Measurements from ENCODE around the gene TCAP.
"Not testable (repeated sequence)": the region's sequence is repeated elsewhere in the genome, so short reads cannot be mapped to it uniquely, and the experiment has no call there.

The TCAP gene

DNA sequence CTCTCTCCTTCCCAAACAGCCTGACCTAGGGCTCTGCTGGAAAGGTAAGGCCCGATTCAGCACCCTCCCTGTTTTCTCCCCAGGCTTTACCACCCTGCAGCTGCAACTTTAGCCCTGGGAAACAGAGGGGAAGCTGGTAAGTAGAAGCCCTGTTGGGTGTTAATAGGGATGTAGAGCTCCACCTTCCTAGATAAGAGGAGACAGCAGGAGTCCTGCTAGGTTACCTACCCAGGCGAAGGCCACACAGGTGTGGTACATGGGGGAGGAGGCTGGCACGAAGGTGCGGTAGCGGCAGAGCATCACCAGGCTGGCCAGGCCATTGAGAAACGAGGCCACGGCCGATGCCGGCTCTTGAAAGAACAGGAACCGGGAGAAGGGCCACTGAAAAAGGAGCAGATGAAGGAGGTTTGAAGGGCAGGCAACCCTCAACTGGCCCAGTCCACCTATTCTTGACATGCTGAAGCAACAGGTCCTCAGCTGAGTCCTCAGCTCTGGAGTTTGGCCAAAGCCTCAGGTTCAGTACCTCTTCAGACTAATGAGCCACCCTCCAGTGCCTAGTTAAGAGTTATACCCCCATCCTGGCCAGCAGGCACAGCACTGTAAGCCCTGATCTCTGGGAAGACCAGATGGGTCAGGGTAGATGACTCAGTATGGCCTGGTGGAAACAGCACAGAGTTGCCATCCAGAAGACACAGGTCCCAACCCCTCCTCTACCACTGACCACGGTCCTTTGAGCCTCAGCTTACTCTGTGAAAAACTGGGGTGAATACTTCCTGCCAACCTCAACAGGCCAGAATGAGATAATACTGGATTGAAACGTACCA is 19.4 kb downstream of the TCAP start:
- no peak for DNase-seq

DNA sequence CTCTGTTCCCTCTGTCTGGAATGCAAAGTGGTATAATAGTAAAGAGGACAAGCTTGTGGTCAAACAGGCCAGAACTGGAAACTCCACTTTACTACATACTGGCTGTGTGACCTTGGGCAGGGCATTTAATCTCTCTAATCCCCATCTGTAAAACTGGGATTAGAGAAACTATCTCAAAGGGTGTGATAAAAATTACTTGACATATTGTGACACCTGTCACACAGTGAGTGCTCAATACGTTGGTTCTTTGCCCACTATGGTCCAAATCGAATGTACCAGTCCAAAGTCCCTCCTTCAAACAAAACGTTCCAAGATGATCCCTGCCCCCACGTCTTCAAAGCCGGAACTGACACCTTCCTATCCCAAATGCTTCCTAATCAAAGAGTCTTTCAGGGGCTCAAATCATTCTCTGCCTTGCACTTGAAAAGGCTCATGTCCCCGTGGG is 22.0 kb downstream of the TCAP start:
- DNase-seq = no peak

DNA sequence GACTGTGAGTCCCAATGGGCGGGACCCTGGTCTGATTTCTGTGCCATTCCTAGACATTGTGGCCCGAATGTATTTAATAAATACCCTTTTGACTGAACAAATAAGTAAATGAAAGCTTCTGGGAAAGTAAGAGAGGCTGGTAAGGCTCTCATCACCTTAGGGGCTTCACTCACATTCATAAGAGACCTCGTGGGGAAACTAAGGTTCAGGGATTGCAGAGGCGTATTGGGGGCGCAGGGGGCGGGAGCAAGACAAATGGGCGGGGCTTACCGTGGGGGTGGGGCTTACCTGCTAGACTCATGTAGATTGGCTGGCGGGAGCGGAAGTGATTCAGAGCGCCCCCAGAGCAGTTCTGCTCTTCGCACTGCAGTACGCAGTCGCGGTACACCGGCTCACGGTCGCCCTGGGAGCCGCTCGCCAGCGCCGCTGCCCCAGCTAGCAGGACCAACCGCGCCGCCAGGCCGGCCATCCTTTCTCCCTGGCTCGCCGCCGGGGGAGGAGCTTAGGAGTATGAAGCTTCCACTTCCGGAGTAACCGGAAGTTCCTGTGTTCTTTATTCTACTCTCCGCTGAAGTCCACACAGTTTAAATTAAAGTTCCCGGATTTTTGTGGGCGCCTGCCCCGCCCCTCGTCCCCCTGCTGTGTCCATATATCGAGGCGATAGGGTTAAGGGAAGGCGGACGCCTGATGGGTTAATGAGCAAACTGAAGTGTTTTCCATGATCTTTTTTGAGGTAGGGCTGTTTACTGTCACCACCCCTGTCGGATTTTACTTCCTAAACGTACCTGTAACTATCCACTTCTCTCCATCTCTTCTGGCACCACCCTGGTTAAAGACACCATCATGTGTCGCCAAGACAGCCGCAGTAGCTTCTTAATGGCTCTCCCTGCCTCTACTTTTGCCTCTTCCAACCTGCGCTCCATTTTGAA is 22.7 kb downstream of the TCAP start, which contains the start of gene PGAP3:
TSS of gene PGAP3 (minus strand) at position 512 of the 929 bp plus-strand sequence. CDS start at position 469, 43 bp downstream.
- peak; percentile 70 for DNase-seq

DNA sequence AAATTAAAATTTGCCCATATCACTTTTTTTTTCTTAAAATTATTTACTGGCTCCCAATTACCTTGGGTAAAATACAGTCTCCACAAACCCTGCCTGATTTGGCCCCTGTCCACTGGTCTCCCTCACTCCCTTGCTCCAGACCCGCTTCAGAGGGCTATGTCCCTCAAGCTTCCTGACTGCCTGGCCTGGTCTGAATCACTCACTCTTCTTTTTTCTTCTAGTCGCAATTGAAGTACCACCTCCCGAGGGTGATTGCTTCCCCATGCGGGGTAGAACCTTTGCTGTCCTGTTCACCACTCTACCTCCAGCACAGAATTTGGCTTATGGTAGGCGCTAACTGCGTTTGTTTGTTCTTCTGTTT is 23.3 kb downstream of the TCAP start:
- no peak for DNase-seq

DNA sequence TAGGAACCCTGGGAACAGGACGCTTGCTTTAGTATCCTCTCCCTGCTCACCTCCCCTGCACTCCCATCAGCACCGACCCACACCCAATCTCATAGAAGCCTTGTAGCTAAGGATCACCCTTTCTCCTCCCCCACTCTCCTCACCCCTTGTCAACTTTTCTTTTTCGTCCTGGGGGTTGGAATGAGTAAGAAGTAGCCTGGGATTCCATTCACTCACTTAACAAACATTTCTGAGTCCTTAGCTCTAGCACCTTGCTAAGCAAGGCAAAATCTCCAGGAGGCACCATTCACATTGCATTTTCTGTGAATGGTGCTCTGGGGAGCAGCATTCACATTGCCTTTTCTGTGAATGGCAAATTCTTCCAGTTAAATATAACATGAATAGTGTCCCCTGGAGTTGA is 23.8 kb downstream of the TCAP start:
- DNase-seq = no peak

DNA sequence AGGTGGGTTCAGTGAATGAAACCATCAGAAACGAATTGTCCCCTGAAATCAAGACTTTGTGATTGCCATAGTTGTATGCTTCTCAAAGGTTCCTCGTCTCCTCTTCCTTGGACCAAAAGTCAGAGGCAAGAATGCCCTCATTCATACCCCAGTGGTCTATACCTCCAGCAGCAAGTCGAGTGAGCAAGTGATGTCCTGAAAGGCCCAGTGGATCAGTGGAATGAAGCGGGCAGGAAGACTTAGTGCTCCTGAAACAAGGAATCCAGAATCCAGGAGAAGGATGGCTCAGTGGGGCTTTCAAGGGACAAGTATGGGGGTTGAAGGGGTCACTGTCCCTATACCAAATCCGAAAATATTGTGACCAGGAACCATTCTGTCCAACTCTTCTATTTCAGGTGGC is 29.4 kb downstream of the TCAP start:
- no peak for DNase-seq

DNA sequence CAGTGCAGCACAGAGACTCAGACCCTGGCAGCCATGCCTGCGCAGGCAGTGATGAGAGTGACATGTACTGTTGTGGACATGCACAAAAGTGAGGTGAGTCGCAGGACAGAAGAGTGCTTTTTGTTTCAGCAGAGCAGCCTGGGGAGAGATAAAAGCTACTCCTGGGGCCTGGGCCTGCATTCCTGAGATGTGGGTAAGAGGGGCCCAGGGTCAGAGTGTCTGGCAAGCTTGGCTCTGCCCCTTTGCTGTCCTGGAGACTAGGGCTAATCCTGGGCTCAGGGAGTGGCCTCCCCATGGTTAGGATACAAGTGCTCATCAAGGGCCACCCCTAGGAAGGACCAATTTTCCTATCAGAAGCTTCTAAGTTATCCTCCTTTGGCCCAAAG is 29.9 kb downstream of the TCAP start:
- no peak for DNase-seq

DNA sequence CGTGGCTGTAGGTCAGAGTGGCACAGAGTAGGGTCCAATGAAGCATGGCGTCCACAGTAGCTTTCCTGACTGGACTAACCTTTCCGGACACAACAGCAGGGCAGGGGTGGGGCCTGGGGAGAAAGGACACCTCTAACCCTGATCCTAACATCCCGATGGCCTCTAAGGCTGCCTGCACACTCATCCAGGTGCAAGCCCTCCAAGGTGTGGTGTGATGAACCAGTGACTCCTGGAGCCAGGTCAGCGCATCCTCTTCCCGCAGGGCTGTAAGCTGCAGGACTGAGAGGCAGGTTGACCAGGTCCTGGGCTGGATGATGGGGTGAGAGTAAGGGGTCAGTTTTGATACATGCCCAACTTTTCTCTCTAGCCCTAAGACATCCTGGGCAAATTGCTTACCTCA is 31.6 kb downstream of the TCAP start:
- no peak for DNase-seq

DNA sequence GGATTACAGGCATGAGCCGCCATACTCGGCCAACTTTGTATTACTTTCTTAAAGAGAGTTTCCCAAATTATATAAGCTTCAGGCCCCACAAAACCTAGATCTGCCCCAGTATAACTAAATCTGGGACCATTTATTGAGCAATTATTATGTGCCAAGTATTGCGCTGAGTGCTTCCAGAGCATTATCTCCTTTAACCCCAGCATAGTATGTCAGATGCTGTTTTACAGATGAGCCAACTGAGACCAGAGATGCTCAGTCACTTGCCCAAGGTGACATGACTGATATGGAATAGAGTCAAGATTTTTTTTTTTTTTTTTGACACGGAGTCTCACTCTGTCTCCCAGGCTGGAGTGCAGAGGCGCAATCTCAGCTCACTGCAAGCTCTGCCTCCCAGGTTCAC is 32.8 kb downstream of the TCAP start:
- no peak for DNase-seq

DNA sequence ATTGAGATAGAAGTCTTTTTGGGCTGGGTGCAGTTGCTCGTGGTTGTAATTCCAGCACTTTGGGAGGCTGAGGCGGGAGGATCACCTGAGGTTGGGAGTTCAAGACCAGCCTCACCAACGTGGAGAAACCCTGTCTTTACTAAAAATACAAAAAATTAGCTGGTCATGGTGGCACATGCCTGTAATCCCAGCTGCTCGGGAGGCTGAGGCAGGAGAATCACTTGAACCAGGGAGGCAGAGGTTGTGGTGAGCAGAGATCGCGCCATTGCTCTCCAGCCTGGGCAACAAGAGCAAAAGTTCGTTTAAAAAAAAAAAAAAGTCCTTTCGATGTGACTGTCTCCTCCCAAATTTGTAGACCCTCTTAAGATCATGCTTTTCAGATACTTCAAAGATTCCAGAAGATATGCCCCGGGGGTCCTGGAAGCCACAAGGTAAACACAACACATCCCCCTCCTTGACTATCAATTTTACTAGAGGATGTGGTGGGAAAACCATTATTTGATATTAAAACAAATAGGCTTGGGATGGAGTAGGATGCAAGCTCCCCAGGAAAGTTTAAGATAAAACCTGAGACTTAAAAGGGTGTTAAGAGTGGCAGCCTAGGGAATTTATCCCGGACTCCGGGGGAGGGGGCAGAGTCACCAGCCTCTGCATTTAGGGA is 34.1 kb downstream of the TCAP start:
- not testable (repeated sequence) for DNase-seq

DNA sequence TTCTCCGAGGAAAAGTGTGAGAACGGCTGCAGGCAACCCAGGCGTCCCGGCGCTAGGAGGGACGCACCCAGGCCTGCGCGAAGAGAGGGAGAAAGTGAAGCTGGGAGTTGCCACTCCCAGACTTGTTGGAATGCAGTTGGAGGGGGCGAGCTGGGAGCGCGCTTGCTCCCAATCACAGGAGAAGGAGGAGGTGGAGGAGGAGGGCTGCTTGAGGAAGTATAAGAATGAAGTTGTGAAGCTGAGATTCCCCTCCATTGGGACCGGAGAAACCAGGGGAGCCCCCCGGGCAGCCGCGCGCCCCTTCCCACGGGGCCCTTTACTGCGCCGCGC is 34.6 kb downstream of the TCAP start, which contains the start of gene ERBB2:
TSS of gene ERBB2 (plus strand) at position 247 of the 330 bp plus-strand sequence. CDS start 175 bp downstream, outside the sequence.
- no peak for DNase-seq

DNA sequence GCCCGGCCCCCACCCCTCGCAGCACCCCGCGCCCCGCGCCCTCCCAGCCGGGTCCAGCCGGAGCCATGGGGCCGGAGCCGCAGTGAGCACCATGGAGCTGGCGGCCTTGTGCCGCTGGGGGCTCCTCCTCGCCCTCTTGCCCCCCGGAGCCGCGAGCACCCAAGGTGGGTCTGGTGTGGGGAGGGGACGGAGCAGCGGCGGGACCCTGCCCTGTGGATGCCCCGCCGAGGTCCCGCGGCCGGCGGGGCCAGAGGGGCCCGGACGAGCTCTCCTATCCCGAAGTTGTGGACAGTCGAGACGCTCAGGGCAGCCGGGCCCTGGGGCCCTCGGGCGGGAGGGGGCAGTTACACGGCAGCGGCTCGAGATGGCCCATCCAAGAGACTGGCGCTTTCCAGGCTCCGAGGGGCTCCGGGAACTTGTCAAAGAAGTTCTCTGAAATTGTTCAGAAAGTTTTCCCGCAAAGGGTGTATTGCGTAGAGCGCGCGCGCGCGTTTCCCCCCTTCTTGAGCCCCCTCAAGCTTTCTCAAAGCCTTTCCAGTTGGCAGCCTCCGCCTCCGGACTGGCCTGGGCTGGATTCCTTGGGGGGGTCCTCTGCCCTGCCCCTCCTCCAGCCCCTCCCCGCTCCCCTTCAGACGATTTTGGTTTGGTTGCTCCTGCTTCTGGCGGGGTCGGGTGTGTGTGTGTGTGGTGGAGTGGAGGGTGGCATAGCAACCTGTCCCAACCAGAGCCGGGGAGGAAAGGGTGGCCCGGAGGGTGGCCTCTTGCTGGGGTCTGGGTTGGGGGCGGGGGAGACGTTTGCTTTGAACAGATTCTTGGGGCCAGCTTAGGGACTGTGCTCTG is 35.2 kb downstream of the TCAP start:
- no peak for DNase-seq

DNA sequence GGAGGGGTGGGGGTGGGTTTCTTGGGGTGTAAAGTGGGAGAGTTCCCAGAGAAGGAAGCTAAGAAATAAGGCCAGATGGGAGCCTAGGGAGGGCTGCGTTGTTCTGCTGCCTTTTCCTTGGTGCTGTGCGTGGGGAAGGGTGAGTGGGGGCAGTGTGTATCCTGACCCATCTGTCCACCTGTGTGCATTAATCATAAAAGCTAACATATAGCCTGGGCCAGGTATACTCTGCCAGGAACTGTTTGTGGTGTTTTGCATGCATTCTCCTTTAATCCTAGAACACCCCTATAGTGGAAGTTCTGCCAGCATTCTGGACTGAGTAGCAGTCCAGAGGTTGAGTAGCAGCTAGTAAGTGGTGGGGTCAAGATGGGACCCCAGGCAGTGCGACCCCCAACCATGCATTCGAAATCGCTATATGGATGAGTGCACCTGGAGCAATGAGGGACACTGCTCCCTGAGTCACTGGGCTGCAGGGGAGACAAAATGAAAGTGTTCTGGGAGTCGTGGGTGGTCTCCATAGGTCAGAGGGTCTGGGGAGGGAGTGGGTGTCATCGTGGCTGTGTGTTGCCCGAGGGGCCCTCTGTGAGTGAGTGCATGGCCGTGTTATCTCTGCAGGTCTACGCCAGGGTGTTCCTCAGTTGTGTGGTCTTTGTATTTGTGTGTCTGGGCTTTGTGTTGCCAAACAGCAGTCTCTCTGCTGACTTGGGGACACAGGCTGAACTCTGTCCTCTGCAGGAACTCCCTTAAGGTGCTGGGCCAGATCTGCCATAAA is 36.0 kb downstream of the TCAP start:
- DNase-seq = no peak

DNA sequence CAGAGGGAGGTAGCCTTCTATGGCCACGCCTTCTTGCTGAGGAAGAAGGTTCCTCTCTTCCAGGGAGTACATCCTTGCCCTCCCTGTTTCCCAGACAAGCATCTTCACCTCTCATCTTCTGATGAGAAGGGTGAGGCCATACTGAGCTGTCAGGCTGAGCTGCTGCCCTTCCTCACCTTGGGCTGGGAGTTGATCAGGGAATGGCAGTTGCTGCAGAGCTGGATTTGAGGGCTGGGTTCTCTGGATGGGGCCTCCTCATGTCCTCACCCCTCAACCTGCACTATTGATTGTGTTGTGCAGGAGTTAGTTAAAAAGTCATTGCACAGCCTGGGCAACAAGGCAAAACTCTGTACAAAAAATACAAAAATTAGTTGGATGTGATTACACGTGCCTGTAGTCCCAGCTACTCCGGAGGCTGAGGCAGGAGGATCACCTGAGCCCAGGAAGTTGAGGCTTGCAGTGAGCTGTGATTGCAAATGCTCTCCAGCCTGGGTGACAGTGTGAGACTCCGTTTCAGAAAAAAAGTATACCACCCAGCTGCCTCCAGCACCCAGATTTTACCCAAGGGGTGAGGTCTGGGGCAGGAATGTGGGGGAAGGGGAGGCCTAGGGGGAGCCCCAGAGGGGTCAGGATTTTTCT is 36.8 kb downstream of the TCAP start:
- DNase-seq = no peak

DNA sequence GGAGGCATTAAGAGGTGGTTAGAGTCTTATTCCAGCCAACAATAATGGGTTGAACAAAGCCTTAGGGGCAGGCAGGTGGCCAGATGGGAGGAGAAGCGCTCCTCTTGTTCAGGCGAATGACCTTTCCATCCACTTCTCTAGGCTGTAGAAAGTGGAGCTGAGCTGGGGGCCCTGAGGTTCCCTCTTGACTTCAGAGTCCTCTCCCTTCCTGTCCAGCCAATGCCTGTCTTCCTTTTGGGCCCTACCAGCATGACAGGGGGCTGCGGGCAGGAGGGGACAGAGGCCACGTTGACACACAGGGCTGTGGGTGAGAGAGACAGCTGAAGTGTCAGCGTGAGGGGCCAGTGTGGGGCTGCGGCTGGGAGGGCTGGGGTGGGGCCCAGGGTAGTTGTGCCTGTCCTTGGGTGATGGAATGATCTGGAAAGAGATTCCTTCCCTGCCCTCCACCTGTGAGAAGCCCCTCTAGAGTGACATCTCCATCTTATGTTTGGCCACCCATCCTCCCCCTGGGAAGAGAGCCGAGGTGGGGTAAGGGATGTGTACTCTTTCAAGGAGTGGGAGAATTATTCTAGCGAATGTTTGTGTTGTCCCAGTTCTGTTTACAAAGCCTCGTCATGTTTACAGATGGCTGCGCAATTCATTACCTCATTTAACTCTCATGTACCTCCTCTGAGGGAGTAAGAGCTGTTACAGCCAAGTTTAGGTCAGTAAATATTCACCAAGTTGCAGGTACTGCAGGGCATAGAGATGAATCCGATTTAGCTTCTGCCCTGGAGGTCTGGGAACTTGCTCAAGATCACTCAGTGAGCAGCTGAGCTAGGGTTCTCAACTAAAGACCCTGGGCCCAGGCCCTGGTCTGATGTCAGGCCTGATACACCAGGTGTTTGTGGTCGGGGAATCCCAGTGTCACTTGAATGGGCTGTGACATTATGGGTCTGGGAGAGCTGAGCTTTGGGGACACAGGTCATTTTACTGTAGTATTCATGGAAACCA is 38.0 kb downstream of the TCAP start:
- DNase-seq = peak; percentile 42

DNA sequence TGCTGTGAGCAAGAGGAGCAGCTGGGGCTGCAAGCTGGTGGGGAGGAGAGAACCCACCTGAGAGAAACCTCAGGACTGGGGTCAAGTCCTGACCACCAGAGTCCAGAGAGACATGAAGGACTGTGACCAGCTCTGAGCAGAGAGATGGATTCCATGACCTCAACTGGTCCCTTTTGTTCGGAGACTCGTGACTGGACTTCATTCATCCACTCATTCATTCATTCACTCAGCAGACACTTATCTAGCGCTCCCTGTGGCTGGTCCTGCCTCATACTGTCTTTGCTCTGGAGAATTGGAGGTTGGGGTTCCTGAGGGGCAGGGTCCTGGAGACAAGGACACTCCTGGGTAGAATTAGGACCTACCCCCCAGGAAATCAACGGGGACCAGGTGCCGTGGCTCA is 38.8 kb downstream of the TCAP start:
- no peak for DNase-seq

DNA sequence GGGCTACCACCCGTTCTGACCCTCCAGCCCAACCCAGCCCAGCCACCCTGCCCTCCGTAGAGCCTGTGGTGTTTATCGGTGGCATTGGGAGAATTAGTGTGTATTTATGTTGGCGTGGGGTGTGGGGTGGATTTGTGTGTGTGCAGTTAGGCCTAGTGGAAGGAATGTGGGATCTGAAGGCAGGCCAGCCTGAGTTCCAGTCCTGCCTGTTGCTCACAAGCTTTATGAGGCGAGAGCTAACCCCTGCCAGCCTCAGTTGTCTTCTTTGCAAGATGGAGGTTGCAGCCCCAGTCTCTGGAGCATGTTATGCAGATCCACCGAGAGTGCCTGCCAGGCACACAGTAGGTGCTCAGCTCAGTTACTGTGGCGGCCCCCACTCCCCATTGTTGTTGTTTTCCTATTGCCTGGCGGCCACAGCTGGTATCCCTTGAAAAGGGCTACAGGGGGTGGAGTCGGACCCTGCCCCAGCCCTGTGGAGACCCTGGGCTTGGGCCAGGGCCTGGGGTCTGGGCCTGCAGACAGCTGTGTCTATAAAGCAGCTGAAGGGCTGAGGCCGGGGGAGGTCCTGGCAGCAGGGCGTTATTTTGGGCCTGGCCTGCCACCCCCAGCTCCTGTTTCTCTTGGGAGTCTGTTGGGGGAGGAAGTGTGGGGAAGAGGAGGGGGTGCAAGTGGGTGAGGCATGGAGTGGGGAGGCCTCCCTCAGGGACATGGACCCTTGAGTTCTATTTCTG is 39.8 kb downstream of the TCAP start:
- DNase-seq = no peak

DNA sequence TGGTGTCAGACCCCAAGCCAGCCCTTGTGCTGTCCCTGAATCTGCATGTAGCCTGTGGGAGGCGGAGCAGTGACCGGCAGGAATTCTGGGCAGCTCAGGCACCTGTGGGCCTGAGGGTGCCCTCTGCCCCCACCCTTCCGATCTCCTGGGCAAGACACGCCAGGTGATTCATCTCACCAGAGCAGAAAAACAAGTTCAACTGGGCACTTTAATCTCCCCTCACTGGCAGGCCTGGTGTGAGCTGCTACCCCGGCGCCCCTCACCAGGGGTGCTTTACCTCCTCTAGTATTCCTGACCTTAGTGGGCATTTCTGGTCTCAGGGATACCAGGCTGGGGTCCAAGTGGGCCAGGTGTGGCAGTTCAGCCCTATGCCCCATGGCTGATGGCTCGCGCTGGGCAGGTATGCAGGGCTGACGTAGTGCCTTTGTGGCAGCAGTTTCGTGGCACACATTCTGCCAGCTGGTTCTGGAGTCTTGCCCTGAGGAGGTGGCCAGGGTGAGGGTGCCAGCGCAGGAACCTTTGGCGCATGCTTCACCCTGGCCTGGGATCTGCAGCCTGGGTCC is 40.7 kb downstream of the TCAP start:
- peak; percentile 13 for DNase-seq

DNA sequence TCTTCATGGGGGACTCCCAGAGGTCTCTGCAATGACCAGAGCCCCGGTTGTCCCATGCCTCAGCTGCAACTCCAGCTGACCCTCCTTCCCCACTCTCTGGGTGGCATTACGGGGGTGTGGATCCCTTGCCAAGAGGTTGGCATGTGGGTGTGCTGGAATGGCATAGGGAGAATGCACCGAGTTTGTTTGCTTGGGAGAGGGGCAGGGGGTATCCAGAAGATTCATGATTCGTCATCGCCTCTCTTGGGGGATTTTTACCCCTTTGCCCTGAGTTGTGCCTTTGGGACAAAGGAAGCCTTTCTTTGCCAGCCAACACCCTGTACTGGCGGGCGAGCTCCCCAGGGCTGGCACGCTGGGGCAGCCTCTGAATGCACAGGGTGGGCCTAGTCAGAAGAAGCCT is 41.2 kb downstream of the TCAP start:
- DNase-seq = no peak
